PC-3 (cell line): ENCODE measurements around the gene DLGAP5.

Experiments used
- CTCF ChIP-seq: fragments of 300-600 bp; sonication (generic); conservative IDR thresholded peaks from 2 replicates; pipeline ENCODE4 v1.5.1; 2017; ENCODE audit warnings: antibody characterized with exemption, low read depth, mild to moderate bottlenecking, low read length
- EZH2 ChIP-seq: fragments of 300-600 bp; sonication (generic); IDR thresholded peaks from one replicate; pipeline ENCODE4 v1.6.1; 2017; ENCODE audit warnings: antibody characterized with exemption, mild to moderate bottlenecking, low read length; ENCODE audit not compliant: unreplicated experiment
- EZH2phosphoT487 ChIP-seq: fragments of 300-600 bp; sonication (generic); IDR thresholded peaks from 2 replicates; pipeline ENCODE4 v1.6.1; 2018; ENCODE audit warnings: mild to moderate bottlenecking, antibody characterized with exemption, low read length, borderline replicate concordance

- TF ChIP-seq CTCF (no peak), EZH2 (no peak), EZH2phosphoT487 (no peak)
Measured at GRCh38 chr14:55111122-55111708, 80.2 kb downstream of the DLGAP5 start.
